HEK293 (cell line): Measurements from ENCODE around the gene ATP5F1D.

Experiments used
- BCL11A ChIP-seq: fragments of 450-650 bp; formaldehyde crosslinking; IDR thresholded peaks from 2 replicates; pipeline ENCODE4 v1.5.1; 2016; ENCODE audit warnings: low read depth, missing biosample characterization, missing genetic modification characterization
- HOXA7 ChIP-seq: sonication (generic); formaldehyde crosslinking; IDR thresholded peaks from 2 replicates; pipeline ENCODE4 v1.8.1; 2022; ENCODE audit warnings: missing genetic modification reagents, borderline replicate concordance
- HOXC10 ChIP-seq: sonication (generic); formaldehyde crosslinking; IDR thresholded peaks from 2 replicates; pipeline ENCODE4 v1.8.1; 2023; ENCODE audit warnings: mild to moderate bottlenecking, missing genetic modification reagents
- KLF1 ChIP-seq: fragments of 450-650 bp; formaldehyde crosslinking; IDR thresholded peaks from 2 replicates; pipeline ENCODE4 v1.5.1; 2016; ENCODE audit warnings: missing biosample characterization, missing genetic modification characterization
- KLF10 ChIP-seq: fragments of 450-650 bp; IDR thresholded peaks from 2 replicates; pipeline ENCODE4 v1.5.1; 2018; ENCODE audit warnings: missing biosample characterization, mild to moderate bottlenecking, missing genetic modification characterization
- KLF7 ChIP-seq: fragments of 450-650 bp; formaldehyde crosslinking; IDR thresholded peaks from 2 replicates; pipeline ENCODE4 v1.5.1; 2016; ENCODE audit warnings: missing biosample characterization, missing genetic modification characterization, borderline replicate concordance
- KLF8 ChIP-seq: fragments of 450-650 bp; formaldehyde crosslinking; IDR thresholded peaks from 2 replicates; pipeline ENCODE4 v1.5.1; 2016; ENCODE audit warnings: missing biosample characterization, missing genetic modification characterization
- MZF1 ChIP-seq: fragments of 450-650 bp; formaldehyde crosslinking; IDR thresholded peaks from 2 replicates; pipeline ENCODE4 v1.5.1; 2017; ENCODE audit warnings: missing biosample characterization, missing genetic modification characterization, borderline replicate concordance
- REPIN1 ChIP-seq: fragments of 450-650 bp; formaldehyde crosslinking; IDR thresholded peaks from 2 replicates; pipeline ENCODE4 v1.5.1; 2017; ENCODE audit warnings: missing biosample characterization, missing genetic modification characterization, low read depth
- SCRT2 ChIP-seq: fragments of 450-650 bp; formaldehyde crosslinking; IDR thresholded peaks from 2 replicates; pipeline ENCODE4 v1.5.1; 2016; ENCODE audit warnings: missing biosample characterization, missing genetic modification characterization
- SETDB1 ChIP-seq: IDR thresholded peaks from one replicate; pipeline ENCODE4 v1.6.1; 2017; ENCODE audit warnings: mild to moderate bottlenecking, low read length, moderate library complexity, mixed read lengths; ENCODE audit not compliant: insufficient read length
- YY1 ChIP-seq: fragments of 450-650 bp; formaldehyde crosslinking; IDR thresholded peaks from 2 replicates; pipeline ENCODE4 v1.5.1; 2018; ENCODE audit warnings: missing biosample characterization, missing genetic modification characterization
- ZBTB17 ChIP-seq: fragments of 450-650 bp; formaldehyde crosslinking; IDR thresholded peaks from 2 replicates; pipeline ENCODE4 v1.5.1; 2016; ENCODE audit warnings: missing biosample characterization, missing genetic modification characterization
- ZFP69B ChIP-seq: fragments of 450-650 bp; formaldehyde crosslinking; IDR thresholded peaks from 2 replicates; pipeline ENCODE4 v1.5.1; 2016; ENCODE audit warnings: missing biosample characterization, missing genetic modification characterization
- ZNF132 ChIP-seq: fragments of 450-650 bp; formaldehyde crosslinking; IDR thresholded peaks from 2 replicates; pipeline ENCODE4 v1.5.1; 2017; ENCODE audit warnings: missing biosample characterization, missing genetic modification characterization, borderline replicate concordance
- ZNF16 ChIP-seq: fragments of 450-650 bp; formaldehyde crosslinking; IDR thresholded peaks from 2 replicates; pipeline ENCODE4 v1.5.1; 2016; ENCODE audit warnings: low read depth, missing biosample characterization, missing genetic modification characterization
- ZNF174 ChIP-seq: fragments of 450-650 bp; formaldehyde crosslinking; IDR thresholded peaks from 2 replicates; pipeline ENCODE4 v1.5.0; 2017; ENCODE audit warnings: missing biosample characterization, mild to moderate bottlenecking, missing genetic modification characterization
- ZNF2 ChIP-seq: fragments of 450-650 bp; formaldehyde crosslinking; IDR thresholded peaks from 2 replicates; pipeline ENCODE4 v1.5.1; 2016; ENCODE audit warnings: missing biosample characterization, missing genetic modification characterization
- ZNF324 ChIP-seq: fragments of 450-650 bp; formaldehyde crosslinking; IDR thresholded peaks from 2 replicates; pipeline ENCODE4 v1.5.1; 2016; ENCODE audit warnings: missing biosample characterization, missing genetic modification characterization
- ZNF426 ChIP-seq: fragments of 450-650 bp; formaldehyde crosslinking; IDR thresholded peaks from 2 replicates; pipeline ENCODE4 v1.5.1; 2017; ENCODE audit warnings: missing biosample characterization, missing genetic modification characterization, mild to moderate bottlenecking, inconsistent platforms, moderate library complexity
- ZNF473 ChIP-seq: fragments of 450-650 bp; formaldehyde crosslinking; IDR thresholded peaks from 2 replicates; pipeline ENCODE4 v1.5.1; 2017; ENCODE audit warnings: missing biosample characterization, missing genetic modification characterization
- ZNF510 ChIP-seq: fragments of 450-650 bp; formaldehyde crosslinking; IDR thresholded peaks from 2 replicates; pipeline ENCODE4 v1.5.1; 2018; ENCODE audit warnings: mild to moderate bottlenecking, missing genetic modification characterization, missing biosample characterization; ENCODE audit not compliant: insufficient replicate concordance
- ZNF561 ChIP-seq: fragments of 450-650 bp; IDR thresholded peaks from 2 replicates; pipeline ENCODE4 v1.5.1; 2018; ENCODE audit warnings: missing biosample characterization, missing genetic modification characterization, borderline replicate concordance
- ZNF629 ChIP-seq: fragments of 450-650 bp; formaldehyde crosslinking; IDR thresholded peaks from 2 replicates; pipeline ENCODE4 v1.5.1; 2017; ENCODE audit warnings: missing biosample characterization, missing genetic modification characterization
- ZNF792 ChIP-seq: fragments of 450-650 bp; formaldehyde crosslinking; IDR thresholded peaks from 2 replicates; pipeline ENCODE4 v1.5.1; 2016; ENCODE audit warnings: missing biosample characterization, missing genetic modification characterization
- TF ChIP-seq, protein P1 (sequence below): fragments of 450-650 bp; formaldehyde crosslinking; IDR thresholded peaks from 2 replicates; pipeline ENCODE4 v1.5.1; 2017; ENCODE audit warnings: missing biosample characterization, missing genetic modification characterization
- TF ChIP-seq, protein P2 (sequence below): fragments of 450-650 bp; formaldehyde crosslinking; IDR thresholded peaks from 2 replicates; pipeline ENCODE4 v1.5.1; 2016; ENCODE audit warnings: missing biosample characterization, missing genetic modification characterization
- TF ChIP-seq, protein P3 (sequence below): fragments of 450-650 bp; IDR thresholded peaks from 2 replicates; pipeline ENCODE4 v1.5.1; 2018; ENCODE audit warnings: missing biosample characterization, missing genetic modification characterization
- TF ChIP-seq, protein P4 (sequence below): fragments of 450-650 bp; formaldehyde crosslinking; IDR thresholded peaks from 2 replicates; pipeline ENCODE4 v1.5.1; 2016; ENCODE audit warnings: missing biosample characterization, missing genetic modification characterization
- TF ChIP-seq, protein P5 (sequence below): IDR thresholded peaks from 2 replicates; pipeline ENCODE4 v1.6.1; 2011; ENCODE audit warnings: mild to moderate bottlenecking, low read depth, low read length, borderline replicate concordance
- TF ChIP-seq, protein P6 (sequence below): fragments of 450-650 bp; formaldehyde crosslinking; IDR thresholded peaks from 2 replicates; pipeline ENCODE4 v1.5.1; 2016; ENCODE audit warnings: missing biosample characterization, missing genetic modification characterization, borderline replicate concordance

Gene ATP5F1D

DNA sequence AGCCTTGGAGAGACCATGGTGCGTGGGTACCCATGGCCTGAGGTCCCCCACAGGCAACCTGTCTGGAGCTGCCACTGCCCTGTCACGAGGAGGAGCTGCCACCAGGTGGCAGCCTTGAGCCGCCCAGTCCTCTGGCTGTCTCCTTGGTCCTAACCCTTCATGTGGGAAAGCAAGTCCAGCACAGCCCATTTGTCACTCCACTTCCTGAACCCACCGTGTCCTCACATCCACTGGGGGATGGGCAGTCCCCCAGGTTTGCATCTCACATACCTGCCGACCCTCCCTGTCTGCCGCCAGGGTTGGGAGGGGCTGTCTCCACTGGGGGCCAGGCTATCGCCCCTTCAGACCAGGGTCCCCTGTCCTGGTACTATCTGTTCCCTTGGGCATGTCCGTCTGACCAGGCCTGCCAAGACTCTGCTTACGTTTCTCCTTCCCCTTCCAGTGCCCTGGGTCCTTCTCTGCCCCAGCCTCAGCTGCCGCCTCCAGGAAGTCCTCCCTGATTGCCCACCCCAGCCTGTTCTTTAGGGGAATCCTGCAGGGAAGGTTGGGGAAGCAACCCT is 38.3 kb downstream of the ATP5F1D start (continued):
- no peak for TF ChIP-seq KLF8 (tag by site-specific recombination)
- TF ChIP-seq ZNF324 (tag by site-specific recombination): no peak
- TF ChIP-seq ZFP69B (tag by site-specific recombination): no peak
- no peak for TF ChIP-seq ZNF473 (tag by site-specific recombination)
- no peak for TF ChIP-seq REPIN1 (tag by site-specific recombination)
- TF ChIP-seq, protein P1, sequence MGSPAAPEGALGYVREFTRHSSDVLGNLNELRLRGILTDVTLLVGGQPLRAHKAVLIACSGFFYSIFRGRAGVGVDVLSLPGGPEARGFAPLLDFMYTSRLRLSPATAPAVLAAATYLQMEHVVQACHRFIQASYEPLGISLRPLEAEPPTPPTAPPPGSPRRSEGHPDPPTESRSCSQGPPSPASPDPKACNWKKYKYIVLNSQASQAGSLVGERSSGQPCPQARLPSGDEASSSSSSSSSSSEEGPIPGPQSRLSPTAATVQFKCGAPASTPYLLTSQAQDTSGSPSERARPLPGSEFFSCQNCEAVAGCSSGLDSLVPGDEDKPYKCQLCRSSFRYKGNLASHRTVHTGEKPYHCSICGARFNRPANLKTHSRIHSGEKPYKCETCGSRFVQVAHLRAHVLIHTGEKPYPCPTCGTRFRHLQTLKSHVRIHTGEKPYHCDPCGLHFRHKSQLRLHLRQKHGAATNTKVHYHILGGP: no peak
- TF ChIP-seq ZNF561 (tag by site-specific recombination): no peak
- TF ChIP-seq, protein P2, sequence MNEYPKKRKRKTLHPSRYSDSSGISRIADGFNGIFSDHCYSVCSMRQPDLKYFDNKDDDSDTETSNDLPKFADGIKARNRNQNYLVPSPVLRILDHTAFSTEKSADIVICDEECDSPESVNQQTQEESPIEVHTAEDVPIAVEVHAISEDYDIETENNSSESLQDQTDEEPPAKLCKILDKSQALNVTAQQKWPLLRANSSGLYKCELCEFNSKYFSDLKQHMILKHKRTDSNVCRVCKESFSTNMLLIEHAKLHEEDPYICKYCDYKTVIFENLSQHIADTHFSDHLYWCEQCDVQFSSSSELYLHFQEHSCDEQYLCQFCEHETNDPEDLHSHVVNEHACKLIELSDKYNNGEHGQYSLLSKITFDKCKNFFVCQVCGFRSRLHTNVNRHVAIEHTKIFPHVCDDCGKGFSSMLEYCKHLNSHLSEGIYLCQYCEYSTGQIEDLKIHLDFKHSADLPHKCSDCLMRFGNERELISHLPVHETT: no peak
- no peak for TF ChIP-seq ZNF174 (tag by site-specific recombination)
- no peak for TF ChIP-seq ZNF510 (tag by site-specific recombination)
- 0 out of 2 replicates have a peak, but pooled peaks have one; percentile 35 for TF ChIP-seq ZNF2 (tag by site-specific recombination)
- TF ChIP-seq BCL11A (tag by site-specific recombination): no peak
- TF ChIP-seq HOXA7 (CRISPR knock-in tag): no peak
- no peak for TF ChIP-seq KLF10
- TF ChIP-seq ZBTB17 (tag by site-specific recombination): no peak
- TF ChIP-seq SETDB1: no peak
- no peak for TF ChIP-seq KLF7 (tag by site-specific recombination)
- TF ChIP-seq, protein P3, sequence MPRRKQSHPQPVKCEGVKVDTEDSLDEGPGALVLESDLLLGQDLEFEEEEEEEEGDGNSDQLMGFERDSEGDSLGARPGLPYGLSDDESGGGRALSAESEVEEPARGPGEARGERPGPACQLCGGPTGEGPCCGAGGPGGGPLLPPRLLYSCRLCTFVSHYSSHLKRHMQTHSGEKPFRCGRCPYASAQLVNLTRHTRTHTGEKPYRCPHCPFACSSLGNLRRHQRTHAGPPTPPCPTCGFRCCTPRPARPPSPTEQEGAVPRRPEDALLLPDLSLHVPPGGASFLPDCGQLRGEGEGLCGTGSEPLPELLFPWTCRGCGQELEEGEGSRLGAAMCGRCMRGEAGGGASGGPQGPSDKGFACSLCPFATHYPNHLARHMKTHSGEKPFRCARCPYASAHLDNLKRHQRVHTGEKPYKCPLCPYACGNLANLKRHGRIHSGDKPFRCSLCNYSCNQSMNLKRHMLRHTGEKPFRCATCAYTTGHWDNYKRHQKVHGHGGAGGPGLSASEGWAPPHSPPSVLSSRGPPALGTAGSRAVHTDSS (tag by site-specific recombination): no peak
- no peak for TF ChIP-seq ZNF132 (tag by site-specific recombination)
- TF ChIP-seq SCRT2 (tag by site-specific recombination): no peak
- TF ChIP-seq ZNF426 (tag by site-specific recombination): no peak
- TF ChIP-seq MZF1 (tag by site-specific recombination): no peak
- TF ChIP-seq, protein P4, sequence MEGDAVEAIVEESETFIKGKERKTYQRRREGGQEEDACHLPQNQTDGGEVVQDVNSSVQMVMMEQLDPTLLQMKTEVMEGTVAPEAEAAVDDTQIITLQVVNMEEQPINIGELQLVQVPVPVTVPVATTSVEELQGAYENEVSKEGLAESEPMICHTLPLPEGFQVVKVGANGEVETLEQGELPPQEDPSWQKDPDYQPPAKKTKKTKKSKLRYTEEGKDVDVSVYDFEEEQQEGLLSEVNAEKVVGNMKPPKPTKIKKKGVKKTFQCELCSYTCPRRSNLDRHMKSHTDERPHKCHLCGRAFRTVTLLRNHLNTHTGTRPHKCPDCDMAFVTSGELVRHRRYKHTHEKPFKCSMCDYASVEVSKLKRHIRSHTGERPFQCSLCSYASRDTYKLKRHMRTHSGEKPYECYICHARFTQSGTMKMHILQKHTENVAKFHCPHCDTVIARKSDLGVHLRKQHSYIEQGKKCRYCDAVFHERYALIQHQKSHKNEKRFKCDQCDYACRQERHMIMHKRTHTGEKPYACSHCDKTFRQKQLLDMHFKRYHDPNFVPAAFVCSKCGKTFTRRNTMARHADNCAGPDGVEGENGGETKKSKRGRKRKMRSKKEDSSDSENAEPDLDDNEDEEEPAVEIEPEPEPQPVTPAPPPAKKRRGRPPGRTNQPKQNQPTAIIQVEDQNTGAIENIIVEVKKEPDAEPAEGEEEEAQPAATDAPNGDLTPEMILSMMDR (tag by site-specific recombination): peak; percentile 95
- TF ChIP-seq, protein P5, sequence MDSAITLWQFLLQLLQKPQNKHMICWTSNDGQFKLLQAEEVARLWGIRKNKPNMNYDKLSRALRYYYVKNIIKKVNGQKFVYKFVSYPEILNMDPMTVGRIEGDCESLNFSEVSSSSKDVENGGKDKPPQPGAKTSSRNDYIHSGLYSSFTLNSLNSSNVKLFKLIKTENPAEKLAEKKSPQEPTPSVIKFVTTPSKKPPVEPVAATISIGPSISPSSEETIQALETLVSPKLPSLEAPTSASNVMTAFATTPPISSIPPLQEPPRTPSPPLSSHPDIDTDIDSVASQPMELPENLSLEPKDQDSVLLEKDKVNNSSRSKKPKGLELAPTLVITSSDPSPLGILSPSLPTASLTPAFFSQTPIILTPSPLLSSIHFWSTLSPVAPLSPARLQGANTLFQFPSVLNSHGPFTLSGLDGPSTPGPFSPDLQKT: no peak
- TF ChIP-seq KLF1 (tag by site-specific recombination): 0 out of 2 replicates have a peak, but pooled peaks have one; percentile 9
- TF ChIP-seq, protein P6, sequence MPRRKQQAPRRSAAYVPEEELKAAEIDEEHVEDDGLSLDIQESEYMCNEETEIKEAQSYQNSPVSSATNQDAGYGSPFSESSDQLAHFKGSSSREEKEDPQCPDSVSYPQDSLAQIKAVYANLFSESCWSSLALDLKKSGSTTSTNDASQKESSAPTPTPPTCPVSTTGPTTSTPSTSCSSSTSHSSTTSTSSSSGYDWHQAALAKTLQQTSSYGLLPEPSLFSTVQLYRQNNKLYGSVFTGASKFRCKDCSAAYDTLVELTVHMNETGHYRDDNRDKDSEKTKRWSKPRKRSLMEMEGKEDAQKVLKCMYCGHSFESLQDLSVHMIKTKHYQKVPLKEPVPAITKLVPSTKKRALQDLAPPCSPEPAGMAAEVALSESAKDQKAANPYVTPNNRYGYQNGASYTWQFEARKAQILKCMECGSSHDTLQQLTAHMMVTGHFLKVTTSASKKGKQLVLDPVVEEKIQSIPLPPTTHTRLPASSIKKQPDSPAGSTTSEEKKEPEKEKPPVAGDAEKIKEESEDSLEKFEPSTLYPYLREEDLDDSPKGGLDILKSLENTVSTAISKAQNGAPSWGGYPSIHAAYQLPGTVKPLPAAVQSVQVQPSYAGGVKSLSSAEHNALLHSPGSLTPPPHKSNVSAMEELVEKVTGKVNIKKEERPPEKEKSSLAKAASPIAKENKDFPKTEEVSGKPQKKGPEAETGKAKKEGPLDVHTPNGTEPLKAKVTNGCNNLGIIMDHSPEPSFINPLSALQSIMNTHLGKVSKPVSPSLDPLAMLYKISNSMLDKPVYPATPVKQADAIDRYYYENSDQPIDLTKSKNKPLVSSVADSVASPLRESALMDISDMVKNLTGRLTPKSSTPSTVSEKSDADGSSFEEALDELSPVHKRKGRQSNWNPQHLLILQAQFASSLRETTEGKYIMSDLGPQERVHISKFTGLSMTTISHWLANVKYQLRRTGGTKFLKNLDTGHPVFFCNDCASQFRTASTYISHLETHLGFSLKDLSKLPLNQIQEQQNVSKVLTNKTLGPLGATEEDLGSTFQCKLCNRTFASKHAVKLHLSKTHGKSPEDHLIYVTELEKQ: no peak
- no peak for TF ChIP-seq ZNF16 (tag by site-specific recombination)
- no peak for TF ChIP-seq YY1 (tag by site-specific recombination)
- peak; percentile 51 for TF ChIP-seq ZNF629
- no peak for TF ChIP-seq HOXC10 (CRISPR knock-in tag)
- no peak for TF ChIP-seq ZNF792 (tag by site-specific recombination)
